PC-3 (cell line): ENCODE measurements around the gene BORCS5.

Experiments
- CTCF ChIP-seq: fragments of 300-600 bp; sonication (generic); conservative IDR thresholded peaks from 2 replicates; pipeline ENCODE4 v1.5.1; 2017; ENCODE audit warnings: antibody characterized with exemption, low read depth, mild to moderate bottlenecking, low read length
- EZH2 ChIP-seq: fragments of 300-600 bp; sonication (generic); IDR thresholded peaks from one replicate; pipeline ENCODE4 v1.6.1; 2017; ENCODE audit warnings: antibody characterized with exemption, mild to moderate bottlenecking, low read length; ENCODE audit not compliant: unreplicated experiment
- EZH2phosphoT487 ChIP-seq: fragments of 300-600 bp; sonication (generic); IDR thresholded peaks from 2 replicates; pipeline ENCODE4 v1.6.1; 2018; ENCODE audit warnings: mild to moderate bottlenecking, antibody characterized with exemption, low read length, borderline replicate concordance

- TF ChIP-seq CTCF (no peak), EZH2phosphoT487 (no peak), EZH2 (no peak)
Observed at GRCh38 chr12:12453635-12454034, 96.8 kb downstream of the BORCS5 start.
